GM19025 (cell line): Measurements from ENCODE around the gene THAP9.
"Not testable (repeated sequence)": the region's sequence is repeated elsewhere in the genome, so short reads cannot be mapped to it uniquely, and the experiment has no call there.

ENCODE experiments used
- ATAC-seq: cut with Tn5 transposase; IDR thresholded peaks from one replicate; pipeline ENCODE4 v1.9.1; 2021; ENCODE audit warnings: mild to moderate bottlenecking, low read depth, moderate library complexity; ENCODE audit not compliant: unreplicated experiment

THAP9 gene

GRCh38 chr4:82900411-82901182, at the start of gene THAP9:
Gene THAP9 (plus strand): TSS chr4:82900735. CDS start chr4:82900803, 68 bp downstream.
- ATAC-seq = peak; percentile 89

GRCh38 chr4:82851318-82851717, 49.2 kb upstream of the THAP9 start:
- ATAC-seq = no peak

- no peak for ATAC-seq
Measured at GRCh38 chr4:82851885-82852750, 48.4 kb upstream of the THAP9 start.

GRCh38 chr4:82852751-82853285, 47.7 kb upstream of the THAP9 start:
- ATAC-seq = no peak

- not testable (repeated sequence) for ATAC-seq
Measured at GRCh38 chr4:82860487-82860886, 40.0 kb upstream of the THAP9 start.

DNA sequence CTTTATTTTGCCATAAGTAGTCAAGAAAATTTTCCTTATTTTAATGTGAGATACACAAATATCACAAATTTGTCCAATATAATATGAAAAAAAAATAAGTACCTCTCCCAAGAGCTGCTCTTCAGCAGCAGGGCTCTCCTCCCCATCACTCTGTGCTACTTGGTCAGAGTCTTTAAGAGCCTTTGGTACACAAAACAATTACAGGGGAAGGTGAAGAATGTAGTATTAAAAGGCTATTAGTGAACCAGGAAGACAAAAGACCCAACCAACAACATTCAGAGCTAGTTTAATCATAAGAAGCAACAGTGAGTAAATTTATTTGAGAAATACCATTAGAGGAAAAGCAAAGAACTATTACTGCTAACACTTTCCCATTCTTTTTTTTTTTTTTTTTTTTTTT, 39.0 kb upstream of the THAP9 start:
- ATAC-seq = no peak

- ATAC-seq = no peak
Measured at GRCh38 chr4:82864336-82864979, 36.1 kb upstream of the THAP9 start.

GRCh38 chr4:82865592-82865991, 34.9 kb upstream of the THAP9 start:
- no peak for ATAC-seq

GRCh38 chr4:82866033-82866432, 34.5 kb upstream of the THAP9 start:
- not testable (repeated sequence) for ATAC-seq

DNA sequence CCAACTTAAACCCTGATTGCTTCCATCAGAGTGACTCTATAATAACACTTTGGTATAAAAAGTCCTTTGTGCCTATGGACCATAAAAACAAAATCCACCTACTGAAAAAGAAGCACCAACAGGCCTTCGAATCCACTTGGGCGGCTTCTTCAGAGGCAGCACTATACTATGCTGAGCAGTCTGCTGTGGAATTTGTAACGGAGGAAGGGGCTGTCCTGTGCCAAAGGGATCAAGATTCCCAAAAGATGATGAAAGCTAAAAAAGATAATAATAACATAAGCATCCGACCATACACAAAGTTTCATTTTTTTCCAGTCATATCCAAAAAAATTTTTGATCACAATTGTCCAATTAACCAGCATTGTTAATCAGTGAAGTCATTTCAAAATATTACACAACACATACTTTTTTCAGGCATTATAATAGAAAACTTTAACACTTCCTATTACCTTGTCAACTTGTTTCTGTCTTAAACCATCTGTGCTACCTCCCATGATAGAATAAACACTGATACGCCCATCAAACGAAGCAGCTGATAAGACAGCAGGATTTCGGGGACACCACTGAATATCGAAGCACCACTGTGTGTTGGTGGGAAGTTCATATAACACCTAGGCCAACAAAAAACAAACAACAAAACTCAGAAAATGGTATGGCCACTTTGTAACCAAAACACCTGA, 33.7 kb upstream of the THAP9 start:
- no peak for ATAC-seq

DNA sequence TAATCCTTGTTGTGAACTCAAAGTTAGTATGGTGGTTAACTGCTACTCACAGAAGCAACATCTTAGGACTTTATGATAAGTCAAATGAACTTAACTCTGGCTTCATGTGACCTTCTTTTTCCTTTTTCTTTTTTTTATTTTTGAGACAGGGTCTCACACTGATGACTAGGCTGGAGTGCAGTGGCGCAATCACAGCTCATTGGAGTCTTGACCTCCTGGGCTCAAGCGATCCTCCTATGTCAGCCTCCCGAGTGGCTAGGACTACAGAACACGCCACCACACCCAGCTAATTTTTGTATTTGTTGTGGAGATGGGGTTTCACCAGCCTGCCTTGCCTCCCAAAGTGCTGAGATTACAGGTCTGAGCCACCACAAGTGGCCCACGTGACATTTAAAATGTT, 32.0 kb upstream of the THAP9 start:
- ATAC-seq = no peak

DNA sequence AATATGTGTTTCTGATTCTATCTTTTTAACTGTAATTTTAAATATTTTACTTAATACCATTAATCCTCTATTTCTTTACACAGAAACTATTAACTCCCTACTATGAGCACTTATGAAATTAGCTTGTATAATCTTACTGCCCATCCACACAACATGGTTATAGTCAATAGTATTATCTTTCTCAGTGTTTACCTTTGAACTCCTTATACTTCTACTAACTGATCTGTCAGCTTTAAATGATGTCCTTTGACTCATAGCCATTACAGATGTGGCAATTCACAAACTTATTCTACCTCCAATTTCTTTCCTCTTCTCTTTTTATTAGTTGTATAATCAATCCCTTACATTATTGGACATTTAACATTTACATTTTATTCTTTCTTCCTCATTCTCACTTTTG, 15.1 kb upstream of the THAP9 start:
- ATAC-seq = no peak

GRCh38 chr4:82886147-82886942, 14.2 kb upstream of the THAP9 start:
- ATAC-seq = no peak

- ATAC-seq = no peak
Measured at GRCh38 chr4:82889287-82889686, 11.2 kb upstream of the THAP9 start.

DNA sequence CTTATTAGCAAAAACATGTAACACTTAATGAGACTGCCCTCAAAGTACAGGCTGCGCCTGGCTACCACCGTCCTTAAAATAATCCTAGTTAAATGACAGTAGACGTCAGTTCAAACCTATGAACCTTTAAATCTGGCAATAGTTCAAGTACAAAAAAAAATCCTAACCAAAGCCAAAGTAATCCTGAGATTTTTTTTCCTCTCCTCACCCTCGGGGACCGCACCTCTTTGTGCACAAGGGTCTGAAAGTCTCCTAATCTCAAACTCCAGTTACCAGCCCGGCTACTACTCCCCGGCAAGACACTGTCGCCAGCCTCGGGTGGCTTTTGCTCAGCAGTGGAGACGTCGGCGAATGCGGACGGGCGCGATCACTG, 10.0 kb upstream of the THAP9 start:
- ATAC-seq = no peak

GRCh38 chr4:82890901-82891706, 9.4 kb upstream of the THAP9 start, which contains the start of gene SEC31A:
Gene SEC31A (minus strand): TSS chr4:82891153. CDS start chr4:82881936, 9,217 bp downstream.
- peak; percentile 93 for ATAC-seq

DNA sequence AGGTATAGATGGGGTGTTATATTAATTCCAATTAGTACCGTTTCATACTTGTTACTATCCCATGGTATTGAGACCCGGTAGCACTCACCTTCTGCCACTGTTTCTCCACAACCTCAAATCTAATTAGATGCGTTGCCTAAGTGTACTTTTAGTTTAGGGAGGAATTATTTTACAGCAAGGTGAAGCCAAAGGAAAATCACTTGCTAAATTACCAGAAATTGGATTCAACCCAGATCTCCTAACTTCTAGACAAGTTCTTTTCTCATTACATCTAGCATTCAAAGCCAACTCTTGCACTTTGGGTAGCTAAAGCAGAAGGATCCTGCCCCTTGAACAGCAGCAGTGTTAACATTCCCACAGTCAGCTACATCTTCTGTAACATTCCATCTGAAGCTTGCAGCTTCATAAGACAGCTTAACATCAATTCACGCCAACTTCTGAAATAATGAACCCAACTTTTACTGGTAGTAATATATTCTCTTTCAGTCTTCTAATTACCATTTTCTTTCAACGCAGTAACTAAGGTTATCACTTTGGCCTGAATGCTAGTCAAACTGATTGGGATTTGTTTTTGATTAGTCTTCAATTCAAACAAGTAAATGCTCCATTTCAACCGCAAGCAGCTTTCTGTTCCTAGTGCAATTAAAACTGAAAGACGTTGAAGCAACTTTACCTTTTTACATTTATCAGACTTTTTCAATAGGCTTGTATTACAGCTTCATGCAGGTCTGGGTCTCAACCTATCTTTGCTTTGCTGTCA, 8.6 kb upstream of the THAP9 start:
- ATAC-seq = no peak

DNA sequence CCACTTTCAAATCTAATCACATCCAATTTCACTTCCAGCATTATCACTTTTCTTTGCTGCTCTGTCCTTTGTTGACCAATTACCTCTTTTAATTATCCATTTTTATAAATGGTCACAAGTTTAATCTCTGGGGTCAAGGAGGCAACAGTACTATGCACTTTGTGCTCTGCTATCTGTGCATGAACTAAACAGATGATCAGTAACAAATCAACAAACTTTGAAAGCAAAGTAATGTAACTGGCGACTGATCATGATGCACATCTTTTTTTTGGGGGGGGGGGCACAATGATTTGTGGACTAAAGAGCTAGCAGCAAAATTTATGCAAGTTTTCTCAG, 8.1 kb upstream of the THAP9 start:
- no peak for ATAC-seq
